Posterior cingulate gyrus (tissue), 11 donors: Measurements from ENCODE around the gene PPARA.

Experiments
- DNase-seq, 10 donors: peaks; one replicate each; pipeline versions ENCODE4 v3.0.0 to v3.0.0-alpha.2; 2020 to 2021; ENCODE audit warnings: mixed read lengths in 3 of 10
- intact Hi-C: fragments of 100-400 bp; cut with DNase I; formaldehyde crosslinking; loops from one replicate; pipeline ENCODE4 v1.15.1; 2023

Gene PPARA

DNA sequence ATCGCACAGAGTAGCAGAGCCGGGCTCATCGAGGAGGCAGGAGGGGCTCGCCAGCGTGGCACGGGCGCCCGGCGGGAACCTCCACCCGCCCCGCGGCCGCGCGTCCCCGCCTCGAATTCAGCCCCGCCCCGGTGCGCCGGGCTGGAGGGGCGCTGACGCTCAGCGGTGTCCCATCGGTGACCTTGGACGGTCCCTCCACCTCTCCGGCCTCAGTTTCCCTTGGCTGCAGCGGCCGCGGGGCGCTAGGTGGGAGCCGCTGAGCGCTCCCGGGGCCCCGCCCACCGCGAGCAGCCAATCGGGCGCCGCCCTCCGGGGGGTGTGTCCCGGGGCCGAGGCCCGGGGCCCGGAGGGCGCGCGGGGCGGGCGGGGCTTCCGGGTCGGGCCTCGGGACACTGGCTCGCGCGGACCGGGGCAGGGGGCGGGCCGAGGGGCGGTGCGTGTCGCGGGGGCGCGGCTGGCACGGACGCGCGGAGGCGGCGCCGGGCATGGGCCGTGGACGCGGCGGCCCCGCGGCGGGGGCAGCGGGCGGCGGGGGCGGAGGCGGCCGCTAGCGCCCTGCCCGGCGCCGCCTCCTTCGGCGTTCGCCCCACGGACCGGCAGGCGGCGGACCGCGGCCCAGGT is at the start of gene PPARA:
Gene PPARA, plus strand, starts transcription at position 493 of the 621 bp plus-strand sequence. CDS start 47,858 bp downstream, outside the sequence.
- DNase-seq = peak; percentile 72 to 98 (median 84)
- intact Hi-C loops = loop anchor here (1.0 kb wide), 1 partner anchor 146 kb away; the partner anchor contains the start of gene GTSE1

DNA sequence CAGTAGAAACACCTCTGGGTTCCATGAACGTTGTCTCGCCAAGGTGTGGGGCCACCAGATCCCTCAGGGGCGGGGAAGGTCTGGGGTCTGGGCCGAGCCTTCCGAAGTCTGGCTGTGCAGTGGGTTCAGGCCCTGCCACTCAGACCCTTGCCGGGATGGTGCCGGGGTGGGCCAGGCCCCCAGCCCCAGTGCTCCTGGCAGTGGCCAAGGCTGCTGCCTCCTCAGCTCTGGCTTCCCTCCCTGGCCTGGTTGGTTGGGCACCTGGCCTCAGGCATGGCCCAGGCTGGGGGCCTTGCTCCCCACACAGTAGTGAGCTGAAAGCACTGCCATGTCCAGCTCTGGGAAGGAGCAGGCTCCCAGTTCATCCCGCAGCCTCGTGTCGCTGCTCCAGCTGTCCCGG is 48.2 kb upstream of the PPARA start:
- intact Hi-C loops = no loop called here
- no peak for DNase-seq

DNA sequence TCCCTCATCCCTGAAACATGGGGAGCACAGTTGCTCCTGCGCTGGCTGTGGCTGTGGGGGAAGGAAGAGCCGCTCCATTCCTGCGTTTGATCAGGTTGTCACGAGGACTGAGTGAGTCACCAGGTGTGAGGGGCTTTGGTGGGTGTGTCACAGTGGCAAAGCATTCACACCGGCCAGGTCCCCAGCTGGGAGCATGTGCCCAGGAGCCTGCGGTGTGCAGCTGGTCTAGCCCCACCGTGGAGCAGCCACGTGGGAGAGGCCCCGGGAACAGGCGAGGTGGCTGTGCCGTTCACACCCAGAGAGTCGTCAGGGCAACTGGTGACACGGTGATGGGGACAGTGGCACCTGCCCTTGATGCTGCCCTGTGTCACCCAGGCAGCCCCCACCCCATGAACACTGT is 47.6 kb upstream of the PPARA start:
- DNase-seq = no peak

DNA sequence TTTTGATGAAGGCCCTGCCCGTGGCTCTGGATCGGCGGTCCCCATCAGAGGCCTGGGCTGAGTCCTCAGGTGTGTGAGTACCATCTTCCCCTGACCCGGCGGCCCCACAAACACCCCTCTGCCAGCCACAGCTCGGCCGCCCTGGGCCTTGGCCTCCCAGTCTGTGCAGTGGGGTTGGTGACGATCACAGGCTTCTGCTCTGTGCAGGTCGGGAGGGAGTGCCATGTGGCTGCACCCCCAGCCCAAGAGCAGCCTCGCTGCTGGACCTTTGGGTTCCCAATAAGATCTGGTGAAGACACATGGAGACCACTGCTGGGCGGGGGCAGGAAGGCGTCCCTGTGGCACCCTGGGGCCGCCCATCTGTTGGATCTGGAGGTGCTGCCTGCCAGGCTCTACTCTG is 47.1 kb upstream of the PPARA start:
- intact Hi-C loops = no loop called here

More for the DNA sequence above, 47.6 kb upstream of the PPARA start:
- intact Hi-C loops = no loop called here

DNA sequence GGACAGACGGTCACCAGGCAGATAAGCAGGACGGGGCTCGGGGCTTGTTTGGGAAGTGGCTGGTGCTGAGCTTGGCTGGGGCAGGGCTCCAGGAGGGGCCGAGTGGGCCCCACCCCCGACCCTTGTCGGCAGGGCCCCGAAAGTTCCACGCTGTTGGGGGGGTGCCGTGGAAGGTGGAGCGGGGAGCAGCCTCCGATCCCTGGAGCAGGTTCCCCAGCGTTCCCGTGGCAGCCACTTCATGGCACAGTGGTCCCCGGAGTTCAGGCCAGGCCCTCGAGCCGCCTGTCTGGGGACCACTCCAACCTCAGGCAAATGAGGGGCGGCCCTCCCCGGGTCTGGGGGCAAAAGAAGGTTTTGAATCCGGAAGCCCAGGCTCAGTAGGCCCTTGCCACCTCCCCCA is 46.7 kb upstream of the PPARA start:
- intact Hi-C loops = no loop called here
- no peak for DNase-seq

More for the DNA sequence above, 47.1 kb upstream of the PPARA start:
- no peak for DNase-seq

DNA sequence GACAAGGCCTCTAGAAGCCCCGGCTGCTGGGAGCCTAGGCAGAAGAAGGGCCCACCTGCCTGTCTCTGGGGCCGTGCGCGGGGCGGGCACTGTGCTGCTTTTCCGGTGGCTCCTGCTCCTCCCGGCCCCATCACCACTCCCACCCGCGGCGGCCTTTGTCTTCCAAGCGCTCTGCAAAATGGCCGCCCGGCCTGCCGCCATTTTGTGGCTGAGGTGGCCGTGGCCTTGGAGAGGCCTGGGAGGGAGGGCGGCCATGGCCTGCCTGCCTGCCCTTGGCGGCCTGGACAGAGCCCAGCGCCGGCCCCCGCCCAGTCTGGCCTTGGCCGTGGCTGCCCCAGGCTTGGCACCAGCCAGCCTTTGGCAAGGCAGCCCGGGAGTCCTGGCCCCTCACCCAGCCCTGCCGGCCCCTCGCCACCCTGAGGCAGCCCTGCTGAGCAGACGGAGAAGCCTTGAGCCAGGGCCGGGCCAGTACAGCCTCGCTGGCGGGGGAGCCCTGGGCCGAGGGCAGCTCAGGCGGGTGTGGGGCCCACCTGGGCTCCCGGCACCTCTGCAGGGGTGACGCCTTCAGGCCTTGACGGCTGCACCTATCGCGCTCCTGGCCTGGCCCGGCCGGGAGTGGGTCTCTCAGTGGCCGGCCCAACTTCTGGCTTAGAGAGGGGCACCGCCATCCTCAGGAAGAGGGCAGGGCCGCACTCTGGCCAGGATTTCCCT is 46.0 kb upstream of the PPARA start:
- intact Hi-C loops = no loop called here
- DNase-seq = peak in 8 of 10 donors; percentile 51 to 91 (median 71)

DNA sequence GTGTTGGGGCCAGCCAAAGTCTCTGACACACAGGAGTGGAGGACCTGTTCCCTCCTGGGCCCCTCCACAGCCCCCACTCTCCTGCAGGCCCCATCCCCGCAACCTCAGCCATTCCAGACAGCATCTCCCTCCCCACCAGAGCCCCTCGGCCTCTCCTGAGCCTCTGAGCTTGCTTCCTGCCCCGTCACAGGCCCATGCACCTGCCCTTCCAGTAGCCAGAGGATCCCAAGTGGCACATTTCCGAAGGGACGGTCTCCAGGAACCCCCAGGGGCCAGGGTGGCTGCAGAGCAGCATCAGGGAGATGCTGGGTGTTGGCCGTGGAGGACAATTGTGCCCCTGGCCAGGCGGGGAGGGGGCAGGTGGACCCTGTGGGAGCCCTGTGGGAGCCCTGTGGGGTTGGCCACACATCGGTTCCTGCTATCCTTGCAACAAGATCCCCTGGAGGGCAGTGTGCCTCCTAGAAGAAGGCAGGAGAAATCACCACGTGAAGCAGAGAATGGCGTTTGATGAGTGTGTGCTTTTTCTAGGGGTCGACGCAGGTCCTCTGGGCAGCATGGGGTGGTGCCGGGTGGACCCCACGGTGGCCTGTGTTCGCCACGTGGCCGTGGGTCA is 45.3 kb upstream of the PPARA start:
- DNase-seq = no peak
- intact Hi-C loops = loop anchor here (5.0 kb wide), 1 partner anchor 33 kb away; no protein-coding TSS in a partner anchor

DNA sequence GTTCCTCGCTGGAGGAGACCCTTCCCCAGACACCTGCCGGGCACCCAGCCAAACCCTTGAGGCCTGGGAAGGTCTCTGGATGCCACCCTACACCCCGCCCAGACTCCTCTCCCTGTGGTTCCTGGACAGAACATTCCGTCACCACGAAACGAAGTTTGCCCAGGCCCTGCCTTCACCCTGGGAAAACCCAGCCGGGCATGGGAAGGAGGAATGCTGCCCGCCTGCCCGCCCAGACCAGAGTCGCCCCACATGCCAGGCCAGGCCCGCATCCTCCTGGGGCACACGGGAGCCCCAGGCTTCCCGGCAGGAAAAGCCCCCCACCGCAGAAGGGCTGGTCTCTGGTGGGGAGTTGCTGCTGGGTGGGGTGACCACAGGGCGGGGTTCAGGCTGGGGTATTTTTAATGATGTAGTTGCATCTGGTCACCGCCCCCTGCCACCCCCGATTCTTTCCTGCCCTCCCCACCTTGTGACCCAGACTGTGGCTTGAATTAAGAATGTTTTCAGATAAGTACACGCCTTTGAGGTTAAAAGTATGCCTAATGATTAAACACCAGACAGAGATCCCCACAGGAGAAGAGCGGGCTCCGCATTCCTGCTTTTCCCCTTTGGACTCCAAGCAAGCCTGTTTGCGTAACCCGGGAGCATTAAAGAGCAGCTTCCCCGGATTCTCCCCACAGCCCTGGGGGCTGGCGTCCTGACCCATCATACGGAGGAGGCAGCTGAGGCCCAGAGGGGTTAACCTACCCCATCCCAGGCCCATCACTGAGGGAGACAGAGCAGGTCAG is 44.6 kb upstream of the PPARA start:
- DNase-seq = no peak
- intact Hi-C loops = loop anchor here (2.0 to 5.0 kb wide), 2 partner anchors 17 to 33 kb away; no protein-coding TSS in a partner anchor

DNA sequence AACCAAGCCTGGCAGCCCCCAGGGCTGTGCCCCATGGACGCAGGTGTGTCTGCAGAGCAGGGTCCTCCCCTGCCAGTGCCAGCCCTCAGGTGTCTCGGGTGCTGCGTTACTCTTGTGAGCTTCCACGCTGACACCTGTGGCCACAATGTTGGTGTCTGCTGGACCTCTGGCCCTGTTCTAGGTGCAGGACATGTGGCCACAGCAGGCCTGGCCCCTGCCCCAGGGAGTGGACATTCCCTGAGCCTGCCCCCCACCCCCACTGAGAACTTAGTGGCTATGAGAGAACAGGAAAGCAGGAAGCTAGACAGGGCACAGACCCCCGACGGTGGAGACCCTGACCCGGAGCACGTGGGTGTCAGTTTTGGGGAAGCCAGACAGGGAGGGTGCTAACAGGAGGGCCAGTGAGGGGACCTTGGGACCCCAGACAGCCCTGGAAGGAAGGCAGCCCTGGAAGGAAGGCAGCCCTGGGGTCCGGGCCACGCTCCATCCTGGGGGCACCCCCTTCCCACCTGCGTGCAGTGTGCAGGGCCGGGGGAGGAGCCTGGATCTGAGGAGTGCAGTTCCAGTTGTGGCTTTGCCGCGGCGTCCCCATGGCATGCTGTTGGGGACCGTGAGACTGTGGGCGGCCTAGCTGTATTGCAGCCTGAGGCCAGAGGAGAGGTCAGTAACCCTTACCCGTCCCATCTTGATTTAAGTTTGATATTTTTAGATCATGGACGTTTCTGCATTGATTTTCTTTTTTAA is 43.9 kb upstream of the PPARA start:
- no peak for DNase-seq
- intact Hi-C loops = loop anchor here (2.0 to 5.0 kb wide), 2 partner anchors 18 to 34 kb away; no protein-coding TSS in a partner anchor

DNA sequence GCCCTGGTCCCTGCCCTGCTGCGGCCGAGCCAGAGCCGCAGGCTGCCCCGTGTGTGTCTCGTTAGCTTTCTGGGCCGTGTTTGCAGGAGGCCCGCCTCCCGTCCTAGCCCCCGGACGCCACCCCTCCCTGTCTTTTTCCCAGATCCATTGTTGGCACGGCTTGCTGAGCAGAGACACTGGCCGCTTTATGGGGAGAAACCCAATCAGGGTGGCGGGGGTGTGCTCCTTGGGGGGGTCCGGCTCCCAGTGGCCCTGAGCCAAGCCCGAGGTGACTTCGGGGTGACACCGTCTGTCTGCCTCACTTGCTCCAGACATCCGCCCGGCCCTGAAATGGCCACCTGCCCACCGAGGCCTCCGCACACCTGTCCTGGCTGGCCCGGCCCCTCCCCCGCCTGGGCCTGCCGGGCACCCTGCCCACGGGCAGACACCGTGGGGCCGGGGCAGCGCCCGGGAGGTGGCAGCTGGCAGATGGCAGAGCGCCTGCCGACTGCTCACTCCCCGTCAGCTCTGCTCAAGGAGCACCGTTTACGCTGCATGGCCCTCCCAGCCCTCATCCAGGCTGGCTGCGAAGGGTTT is 43.1 kb upstream of the PPARA start:
- intact Hi-C loops = loop anchor here (2.0 to 5.0 kb wide), 2 partner anchors 18 to 35 kb away; no protein-coding TSS in a partner anchor
- peak; percentile 75 to 97 (median 82) for DNase-seq

DNA sequence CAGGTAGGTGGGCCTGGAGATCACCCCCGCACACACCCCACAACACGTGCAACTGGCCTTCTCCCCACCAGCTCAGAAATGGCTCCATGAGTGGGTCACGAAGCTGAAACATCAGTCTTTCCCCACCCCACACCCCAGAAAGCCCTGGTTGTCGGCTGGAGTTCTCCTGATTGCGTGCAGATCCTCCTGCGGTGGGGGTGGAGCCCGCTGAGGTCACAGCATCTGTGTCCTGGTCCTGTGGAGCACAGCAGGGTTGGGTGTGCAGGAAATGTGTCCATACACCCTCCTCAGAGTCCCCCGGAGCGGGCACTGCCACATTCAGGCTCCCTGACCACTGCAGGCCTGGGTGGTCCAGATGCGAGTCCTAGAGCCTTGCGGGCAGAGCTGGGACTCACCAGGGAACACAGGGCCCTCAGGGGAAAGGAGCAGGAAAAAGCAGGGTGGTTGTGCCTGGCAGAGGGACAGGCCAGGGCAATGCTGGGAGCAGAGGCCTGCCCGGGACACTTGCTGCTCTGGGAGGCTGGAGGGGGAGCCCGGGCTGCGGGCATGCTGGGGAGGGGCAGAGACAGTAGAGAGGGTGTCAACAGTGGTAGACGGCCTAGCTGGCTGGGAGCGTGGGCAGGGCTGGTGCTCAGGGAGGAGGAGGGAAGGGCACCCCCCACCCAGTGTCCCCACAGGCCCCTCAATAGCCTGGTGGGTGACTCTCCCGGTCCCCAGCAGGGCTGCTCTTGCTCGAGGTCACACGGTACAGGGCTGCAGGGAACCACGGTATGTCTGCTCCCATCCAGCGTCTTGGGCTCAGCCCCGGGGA is 42.4 kb upstream of the PPARA start:
- intact Hi-C loops = loop anchor here (2.0 to 5.0 kb wide), 2 partner anchors 19 to 36 kb away; no protein-coding TSS in a partner anchor

DNA sequence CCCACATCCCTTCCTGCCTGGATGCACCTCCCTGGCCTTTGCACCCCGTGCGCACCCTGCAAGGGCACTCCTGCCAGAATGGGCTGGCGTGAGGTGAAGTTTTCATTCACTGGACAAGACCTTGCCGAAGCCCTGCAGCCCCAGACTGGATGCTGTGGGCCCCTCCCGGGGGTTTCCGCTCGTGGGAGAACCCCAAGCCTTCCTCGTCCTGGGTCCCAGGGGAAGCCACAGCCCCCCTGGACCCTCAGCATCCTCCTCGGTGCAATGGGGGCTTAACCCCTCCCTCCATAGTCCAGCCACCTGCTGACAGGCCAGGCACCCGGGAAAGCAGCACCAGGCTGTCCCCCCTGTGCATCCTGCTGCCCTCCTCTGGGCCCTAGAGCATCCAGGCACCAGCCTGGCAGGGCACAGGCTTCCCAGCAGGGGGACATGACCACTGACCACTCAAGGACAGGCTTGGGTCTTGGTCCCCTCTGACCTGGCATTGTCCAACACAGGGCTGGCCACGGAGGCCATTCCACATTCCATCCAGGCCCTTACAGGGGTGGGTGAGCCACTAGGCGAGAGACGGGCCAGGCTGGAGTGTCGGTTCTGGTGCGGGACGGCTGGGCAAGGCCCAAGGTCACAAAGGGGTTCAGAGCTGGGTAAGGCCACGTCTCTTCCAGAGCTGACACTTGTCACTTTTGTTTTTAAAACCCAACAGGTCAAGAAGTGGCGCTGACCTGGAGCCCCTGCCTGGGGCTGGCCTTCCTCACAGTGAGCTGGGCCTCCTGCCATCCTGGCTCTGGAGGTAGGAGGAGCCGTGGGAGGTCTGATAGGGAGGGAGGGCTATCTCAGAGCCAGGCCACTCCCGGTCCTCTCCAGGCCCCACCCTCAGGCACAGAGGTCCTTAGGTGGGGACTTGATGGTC is 41.5 kb upstream of the PPARA start:
- DNase-seq = no peak
- intact Hi-C loops = loop anchor here (5.0 kb wide), 1 partner anchor 37 kb away; no protein-coding TSS in a partner anchor

More for the DNA sequence above, 42.4 kb upstream of the PPARA start:
- DNase-seq = peak in 2 of 10 donors; percentile 63 to 92

DNA sequence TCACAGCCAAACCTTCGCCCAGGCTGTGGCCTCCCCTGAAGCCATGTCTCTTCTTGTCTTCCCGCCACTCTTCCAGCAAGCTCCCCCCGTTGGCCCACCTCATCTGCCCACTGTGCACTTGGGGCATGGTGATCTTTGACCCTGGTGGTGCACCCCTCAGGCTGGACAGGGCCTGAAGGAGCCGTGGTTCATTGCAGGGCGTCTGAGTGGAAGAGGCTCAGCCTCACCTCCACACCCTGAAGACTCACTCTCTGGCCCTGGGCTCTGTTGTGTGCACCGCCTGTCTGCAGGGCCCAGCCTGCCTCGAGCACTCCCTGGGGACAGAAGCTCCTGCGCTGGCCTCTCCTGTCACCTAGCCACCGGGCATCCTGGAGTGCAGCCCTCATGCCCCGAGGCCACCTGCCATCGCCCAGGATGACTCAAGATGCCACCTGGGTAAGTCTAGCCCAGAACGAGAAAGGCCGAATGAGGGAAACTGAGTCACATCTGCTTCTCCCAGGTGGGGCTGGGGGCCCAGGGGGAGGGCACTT is 40.8 kb upstream of the PPARA start:
- no peak for DNase-seq
- intact Hi-C loops = loop anchor here (5.0 kb wide), 1 partner anchor 37 kb away; no protein-coding TSS in a partner anchor

DNA sequence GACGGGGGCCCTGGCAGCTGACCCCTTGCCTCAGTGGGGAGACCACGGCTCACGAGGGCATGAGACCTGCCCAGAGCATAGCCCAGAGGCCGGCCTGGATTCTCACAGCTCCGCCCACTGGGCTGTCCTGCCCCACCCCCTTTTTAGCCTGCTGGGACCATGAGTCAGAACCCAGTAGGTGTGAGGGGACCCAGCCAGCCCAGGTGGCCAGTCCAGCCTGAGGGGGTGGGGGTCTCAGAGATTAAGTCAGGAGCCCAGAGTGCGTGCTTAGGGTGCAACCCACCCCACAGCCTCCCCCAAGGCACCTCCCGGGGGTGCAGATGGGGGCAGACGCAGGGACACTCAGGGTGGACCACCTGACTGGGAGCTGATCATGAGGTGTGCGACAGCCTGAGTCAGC is 40.1 kb upstream of the PPARA start:
- intact Hi-C loops = no loop called here
- no peak for DNase-seq

DNA sequence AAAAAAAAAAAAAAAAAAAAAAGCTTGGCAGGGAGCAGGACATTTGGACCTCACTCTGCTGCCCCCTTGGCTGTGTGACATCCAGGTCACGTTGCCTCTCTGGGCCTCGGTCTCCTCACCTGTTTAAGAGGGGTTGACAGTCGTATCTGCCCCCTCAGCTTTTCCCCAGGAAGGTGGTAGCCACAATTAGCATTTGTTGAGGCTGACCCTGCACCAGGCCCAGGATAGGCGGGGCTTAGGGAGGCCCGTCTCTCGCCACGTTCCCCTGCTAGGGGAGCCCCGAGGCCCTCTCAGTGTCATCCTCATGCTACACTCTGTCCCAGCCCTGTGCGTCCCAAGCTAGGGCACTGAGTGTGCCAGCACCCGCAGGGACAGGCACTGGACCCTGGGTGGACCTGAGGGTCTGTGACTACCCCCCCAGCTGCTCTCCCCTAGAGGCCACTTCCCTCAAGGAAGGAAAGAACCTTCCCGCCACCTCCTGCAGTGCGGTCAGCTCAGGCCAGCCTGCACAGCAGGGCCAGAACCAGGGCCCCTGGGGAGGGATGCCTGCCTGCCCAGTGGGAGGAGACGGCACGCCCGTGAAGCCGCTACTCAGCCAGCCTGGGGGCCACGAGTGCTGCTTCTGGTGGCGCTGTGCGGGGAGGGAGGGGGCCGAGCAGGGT is 38.5 kb upstream of the PPARA start:
- intact Hi-C loops = no loop called here
- no peak for DNase-seq

DNA sequence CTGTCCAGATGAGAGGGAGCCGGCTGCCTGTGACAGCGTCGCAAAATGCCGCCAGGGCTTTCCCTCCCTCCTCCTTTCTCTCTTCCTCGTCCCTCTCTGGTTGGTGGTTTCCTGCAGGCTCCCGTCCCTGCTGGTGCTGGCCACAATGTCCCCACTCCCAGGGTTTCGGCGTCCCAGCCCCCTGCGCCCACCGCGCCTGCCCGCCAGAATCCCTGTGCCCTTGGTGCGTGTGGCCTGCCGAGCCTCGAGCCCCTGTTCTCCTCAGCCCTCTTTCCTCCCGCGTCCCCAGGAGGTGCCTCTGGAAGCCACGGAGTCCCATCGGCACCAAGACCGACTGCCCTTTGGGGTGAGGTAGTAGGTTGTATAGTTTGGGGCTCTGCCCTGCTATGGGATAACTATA is 37.9 kb upstream of the PPARA start:
- no peak for DNase-seq
- intact Hi-C loops = no loop called here
